DLD1 (cell line): ENCODE data around the gene KCNJ11.

Experiments
- in situ Hi-C: cut with HindIII; loops from 2 replicates; pipeline ENCODE4 v1.10.0; 2017; ENCODE audit warnings: low sequenced_read_pairs

Gene KCNJ11

GRCh38 chr11:17369094-17369493, 19.4 kb downstream of the KCNJ11 start:
- in situ Hi-C loops = no loop called here

DNA sequence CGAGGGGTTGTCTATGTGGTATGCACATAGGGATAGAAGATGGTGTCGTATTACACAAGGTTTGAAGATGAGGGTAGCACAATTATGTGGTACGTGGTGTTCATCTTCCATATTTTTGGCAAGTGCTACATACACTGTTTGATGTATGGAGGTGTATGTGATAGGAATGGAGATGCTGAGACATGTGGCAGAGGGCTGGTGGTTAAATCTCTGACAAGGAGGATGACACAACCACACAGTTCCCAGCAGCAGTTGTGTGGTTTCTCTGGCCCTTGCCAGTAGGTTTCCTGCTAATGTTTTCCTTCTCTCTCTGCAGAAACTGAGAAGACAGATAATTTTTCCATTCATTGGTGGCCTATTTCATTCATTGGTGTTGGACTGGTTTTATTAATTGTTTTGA, 19.9 kb downstream of the KCNJ11 start:
- in situ Hi-C loops = no loop called here

DNA sequence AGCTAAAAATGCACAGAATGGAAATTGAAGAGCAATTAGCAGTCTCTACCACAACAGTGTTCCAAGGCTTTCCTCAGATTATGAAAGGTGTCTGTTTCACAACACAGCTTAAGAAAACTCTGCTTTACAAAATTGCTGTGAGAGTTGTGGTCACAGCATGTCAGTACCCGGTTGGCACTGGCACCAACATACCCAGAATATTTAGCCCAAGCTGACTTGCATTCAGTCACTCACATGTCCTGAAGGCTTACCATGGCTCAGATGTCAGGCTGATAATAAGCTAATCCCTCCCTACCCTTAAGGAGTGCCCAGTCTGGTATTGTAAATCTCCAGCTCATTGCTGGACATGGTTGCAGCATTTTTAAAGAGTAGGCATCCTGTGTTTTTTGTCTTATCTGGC, 22.0 kb downstream of the KCNJ11 start:
- in situ Hi-C loops = no loop called here

DNA sequence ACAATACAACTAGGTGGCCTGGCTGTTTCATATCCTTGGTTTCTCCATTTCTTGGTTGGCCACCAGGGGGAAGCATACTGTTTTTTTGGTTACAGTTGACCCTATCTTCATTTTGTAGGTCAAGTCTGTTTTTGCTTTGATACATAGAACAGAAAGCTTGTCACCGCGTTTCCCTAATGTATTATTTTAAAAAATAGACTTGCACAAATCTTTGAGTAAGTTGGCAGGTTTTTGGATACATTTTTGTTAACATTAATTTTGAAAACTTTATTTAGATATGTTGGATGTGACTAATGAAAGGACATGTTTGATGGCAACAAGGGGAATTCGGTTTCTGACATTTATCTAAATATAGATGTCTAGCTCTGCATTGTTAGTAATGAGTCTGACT, 33.9 kb downstream of the KCNJ11 start:
- in situ Hi-C loops = no loop called here

- in situ Hi-C loops = no loop called here
Measured at GRCh38 chr11:17353821-17354600, 34.4 kb downstream of the KCNJ11 start.

DNA sequence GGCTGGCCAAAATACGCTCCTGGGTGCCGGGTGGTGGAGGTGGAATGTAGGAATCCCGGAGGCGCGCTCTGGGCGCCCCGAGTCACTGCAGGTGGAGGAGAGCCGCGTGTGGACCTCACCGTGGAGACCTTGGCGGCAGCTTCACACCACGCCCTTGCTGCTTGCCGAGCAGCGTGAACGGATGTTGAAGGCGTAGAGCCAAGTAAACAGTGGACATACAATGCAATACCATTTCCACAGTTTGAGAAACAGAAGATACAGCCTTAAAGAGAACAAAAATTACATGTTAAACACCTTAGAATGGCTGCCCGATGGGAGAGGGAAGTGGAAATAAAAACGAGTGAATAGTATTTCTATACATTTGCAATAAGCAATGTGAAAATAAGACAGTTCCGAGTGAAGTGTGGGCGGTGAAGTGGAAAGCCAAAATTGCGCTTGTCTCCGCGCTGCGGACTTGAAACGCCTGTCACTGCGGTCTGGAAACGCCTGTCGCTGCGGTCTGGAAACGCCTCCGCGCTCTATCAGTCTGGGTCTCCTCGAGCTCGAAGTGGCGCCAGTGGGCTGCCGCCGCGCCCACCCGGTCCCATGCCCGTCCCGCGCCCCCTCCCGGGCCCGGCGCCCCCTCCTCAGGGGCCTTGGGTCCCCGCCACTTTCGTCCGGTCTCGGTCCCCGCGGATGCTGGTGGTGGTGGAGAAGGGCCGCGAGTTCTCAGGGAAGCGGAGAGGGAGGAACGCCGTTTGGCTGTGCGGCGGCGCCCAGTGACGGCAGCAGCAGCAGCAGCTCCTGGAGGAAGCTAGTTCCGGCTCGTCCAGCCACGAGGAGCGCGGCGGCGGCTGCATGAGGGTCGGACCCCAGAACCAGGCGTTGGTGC, 35.3 kb downstream of the KCNJ11 start:
- in situ Hi-C loops = no loop called here

DNA sequence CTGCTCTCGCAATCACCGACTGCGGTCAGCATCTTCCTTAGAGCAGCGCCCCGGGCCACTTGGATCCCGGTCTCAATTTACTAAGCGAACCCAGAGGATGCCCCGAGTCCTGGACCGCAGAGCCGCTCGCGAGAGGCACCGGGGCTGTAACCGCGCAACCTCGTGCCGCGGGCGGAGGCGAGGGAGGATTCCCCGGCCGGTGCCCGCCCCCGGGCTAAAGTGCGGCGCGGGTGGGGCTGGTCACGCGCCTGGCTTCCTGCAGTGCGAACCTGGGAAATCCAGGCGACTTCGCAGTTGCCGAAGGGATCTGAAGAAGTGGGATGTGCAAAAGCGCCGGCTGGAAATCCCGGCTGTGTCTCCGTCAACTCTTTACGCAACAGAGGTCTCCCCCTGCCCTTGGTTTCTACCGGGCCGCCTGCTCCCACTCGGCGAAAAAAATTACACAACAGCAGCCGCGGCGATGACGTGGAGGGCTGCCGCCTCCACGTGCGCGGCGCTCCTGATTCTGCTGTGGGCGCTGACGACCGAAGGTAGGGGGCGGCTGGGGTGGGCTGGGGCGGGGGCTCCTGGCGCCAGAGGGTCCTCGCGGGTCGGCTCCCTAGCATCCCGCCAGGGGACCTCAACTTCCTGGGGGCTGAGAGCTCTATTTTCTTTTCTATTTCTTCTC, 36.8 kb downstream of the KCNJ11 start, which contains the start of gene NCR3LG1:
TSS of gene NCR3LG1 (plus strand) at position 291 of the 667 bp plus-strand sequence. CDS start at position 461, 170 bp downstream.
- in situ Hi-C loops = no loop called here

- in situ Hi-C loops = no loop called here
Measured at GRCh38 chr11:17351172-17351509, 37.3 kb downstream of the KCNJ11 start.

- in situ Hi-C loops = no loop called here
Measured at GRCh38 chr11:17350455-17351171, 37.8 kb downstream of the KCNJ11 start.

GRCh38 chr11:17347676-17348075, 40.8 kb downstream of the KCNJ11 start:
- in situ Hi-C loops = no loop called here

GRCh38 chr11:17343907-17344306, 44.6 kb downstream of the KCNJ11 start:
- in situ Hi-C loops = no loop called here

- in situ Hi-C loops = no loop called here
Measured at GRCh38 chr11:17343257-17343656, 45.2 kb downstream of the KCNJ11 start.
